NCI-H1694 (cell line): ENCODE measurements around the gene RAPGEF3.

Source experiments
- DNase-seq: peaks from one replicate; lab custom pipeline; 2025; lab: John Stamatoyannopoulos, UW

RAPGEF3 gene, protein sequence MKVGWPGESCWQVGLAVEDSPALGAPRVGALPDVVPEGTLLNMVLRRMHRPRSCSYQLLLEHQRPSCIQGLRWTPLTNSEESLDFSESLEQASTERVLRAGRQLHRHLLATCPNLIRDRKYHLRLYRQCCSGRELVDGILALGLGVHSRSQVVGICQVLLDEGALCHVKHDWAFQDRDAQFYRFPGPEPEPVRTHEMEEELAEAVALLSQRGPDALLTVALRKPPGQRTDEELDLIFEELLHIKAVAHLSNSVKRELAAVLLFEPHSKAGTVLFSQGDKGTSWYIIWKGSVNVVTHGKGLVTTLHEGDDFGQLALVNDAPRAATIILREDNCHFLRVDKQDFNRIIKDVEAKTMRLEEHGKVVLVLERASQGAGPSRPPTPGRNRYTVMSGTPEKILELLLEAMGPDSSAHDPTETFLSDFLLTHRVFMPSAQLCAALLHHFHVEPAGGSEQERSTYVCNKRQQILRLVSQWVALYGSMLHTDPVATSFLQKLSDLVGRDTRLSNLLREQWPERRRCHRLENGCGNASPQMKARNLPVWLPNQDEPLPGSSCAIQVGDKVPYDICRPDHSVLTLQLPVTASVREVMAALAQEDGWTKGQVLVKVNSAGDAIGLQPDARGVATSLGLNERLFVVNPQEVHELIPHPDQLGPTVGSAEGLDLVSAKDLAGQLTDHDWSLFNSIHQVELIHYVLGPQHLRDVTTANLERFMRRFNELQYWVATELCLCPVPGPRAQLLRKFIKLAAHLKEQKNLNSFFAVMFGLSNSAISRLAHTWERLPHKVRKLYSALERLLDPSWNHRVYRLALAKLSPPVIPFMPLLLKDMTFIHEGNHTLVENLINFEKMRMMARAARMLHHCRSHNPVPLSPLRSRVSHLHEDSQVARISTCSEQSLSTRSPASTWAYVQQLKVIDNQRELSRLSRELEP

GRCh38 chr12:47758834-47759690 is at the start of gene RAPGEF3:
RAPGEF3 (minus strand) TSS chr12:47758880; CDS start chr12:47758556, 324 bp downstream.
- peak; percentile 28 for DNase-seq

- no peak for DNase-seq
Observed at GRCh38 chr12:47808050-47808449, 49.4 kb upstream of the RAPGEF3 start.

- no peak for DNase-seq
Observed at GRCh38 chr12:47807338-47807737, 48.7 kb upstream of the RAPGEF3 start.

DNA sequence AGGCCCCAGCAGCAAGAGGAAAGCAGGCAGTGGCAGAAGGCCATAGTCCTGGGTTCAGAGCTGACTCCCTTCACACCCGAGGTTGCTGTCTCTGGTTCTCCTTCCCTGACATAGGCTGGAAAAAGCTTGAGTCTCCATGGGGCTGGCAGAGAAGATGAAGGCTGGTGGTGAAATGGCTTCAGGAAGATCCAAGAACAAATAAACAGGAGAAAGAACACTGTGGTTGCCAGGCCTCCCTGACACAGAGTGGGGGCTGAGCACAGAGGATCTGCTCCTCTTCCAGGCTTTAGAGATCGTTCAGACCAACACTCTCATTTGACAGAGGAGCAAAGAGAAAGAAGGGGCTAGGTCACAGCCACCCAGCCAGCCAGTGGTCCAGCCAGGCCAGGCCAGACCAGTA is 46.7 kb upstream of the RAPGEF3 start:
- no peak for DNase-seq

DNA sequence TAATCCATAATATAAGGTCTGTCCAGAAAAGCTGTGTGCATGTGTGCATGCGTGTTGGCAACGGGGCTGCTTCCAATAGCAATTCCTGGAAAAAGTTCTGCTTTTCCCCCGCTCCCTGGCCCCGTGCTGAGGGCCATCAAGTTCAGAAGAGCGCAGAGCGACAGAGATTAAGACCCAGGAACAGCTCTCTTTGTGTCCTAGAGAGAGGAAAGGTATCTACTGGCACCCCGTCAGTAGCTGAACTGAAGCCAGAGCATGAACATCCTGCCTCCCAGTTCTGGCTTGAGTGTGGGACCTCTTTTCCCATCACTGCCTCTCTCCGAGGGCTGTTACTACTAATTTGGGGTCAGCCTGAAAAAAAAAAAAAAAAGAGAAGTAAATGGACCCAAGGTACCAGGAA is 45.5 kb upstream of the RAPGEF3 start:
- no peak for DNase-seq

DNA sequence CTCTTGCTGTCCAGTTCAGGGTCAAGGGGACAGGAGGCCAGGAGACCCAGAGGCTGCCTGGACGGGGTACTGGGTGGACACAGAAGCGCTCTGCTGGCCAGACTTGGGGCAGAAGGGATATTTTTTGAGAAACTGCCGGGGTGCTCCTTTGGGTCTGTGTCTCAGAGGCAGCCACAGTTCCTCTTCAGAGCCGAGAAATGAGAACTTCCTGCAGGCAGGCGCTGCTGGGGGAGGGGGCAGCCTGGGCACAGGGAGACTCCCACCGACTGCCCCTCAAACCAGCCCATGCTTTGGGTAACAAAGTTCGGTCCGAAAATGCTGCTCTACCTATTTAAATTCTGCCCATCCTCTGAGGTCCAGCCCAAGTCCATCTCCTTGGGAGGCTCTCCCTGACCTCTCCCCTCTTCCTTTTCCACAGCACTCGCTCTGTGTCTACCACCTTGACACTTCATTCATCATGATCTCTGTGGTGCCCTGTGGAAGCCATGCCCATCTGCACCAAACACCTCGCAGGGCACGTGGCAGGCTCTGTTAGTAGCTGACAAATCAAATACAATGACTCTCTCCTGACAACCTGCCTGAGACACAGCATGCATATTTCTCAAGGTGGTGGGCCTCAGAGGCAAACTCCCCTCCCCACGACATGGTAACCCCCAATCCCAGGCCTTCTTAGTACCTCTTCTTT is 44.7 kb upstream of the RAPGEF3 start:
- DNase-seq = no peak

GRCh38 chr12:47802312-47802711 is 43.6 kb upstream of the RAPGEF3 start:
- DNase-seq = no peak

DNA sequence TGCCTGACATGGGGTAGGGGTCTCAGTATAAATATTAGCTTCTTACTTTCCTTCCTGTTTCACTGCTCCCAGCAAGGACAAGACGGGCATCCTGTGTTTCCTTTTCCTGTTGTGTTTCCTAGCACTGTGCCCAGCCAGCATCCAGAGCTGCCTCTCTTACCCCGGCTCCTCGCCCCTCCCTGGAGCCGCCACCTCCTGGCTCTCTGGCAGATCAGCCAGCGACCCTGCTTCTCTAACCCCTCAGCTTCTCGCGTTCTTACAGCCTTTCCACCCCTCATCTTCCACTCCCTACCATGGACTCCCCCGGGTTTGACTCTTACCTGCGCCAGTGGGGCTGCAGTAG is 43.2 kb upstream of the RAPGEF3 start:
- DNase-seq = no peak

DNA sequence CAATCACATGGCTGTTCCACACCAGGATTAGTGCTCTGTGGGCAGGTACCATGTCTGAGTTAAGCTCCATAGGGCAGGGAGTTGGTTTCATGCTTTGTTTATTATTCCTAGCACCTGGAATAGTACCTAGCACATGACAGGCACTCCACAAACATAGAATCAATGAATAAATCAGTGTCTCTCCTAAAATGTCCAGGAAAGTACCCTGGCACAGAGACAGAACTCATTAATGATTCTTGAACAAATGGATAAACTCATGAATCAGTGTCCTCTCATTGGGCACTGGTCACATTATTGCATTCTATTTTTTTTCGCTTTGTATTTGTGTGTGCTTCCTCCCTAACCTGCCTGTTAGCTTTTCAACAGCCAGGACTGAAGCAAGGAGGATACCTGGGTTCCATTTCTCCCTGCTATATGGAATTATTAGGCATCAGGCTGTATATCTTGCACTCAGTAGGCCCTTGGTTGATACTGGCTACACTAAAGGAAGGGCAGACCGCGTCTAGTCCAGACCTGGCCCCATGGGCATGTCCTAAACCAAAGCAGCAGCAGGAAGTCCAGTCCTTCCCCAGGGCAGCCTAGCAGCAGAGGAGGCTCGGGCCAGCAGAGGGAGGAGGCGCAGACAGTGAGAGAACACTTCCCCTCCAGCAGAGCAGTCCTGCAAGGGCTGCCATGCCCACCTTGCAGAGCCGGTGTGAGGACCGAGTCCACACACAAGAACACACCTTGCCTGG is 42.7 kb upstream of the RAPGEF3 start:
- DNase-seq = no peak

DNA sequence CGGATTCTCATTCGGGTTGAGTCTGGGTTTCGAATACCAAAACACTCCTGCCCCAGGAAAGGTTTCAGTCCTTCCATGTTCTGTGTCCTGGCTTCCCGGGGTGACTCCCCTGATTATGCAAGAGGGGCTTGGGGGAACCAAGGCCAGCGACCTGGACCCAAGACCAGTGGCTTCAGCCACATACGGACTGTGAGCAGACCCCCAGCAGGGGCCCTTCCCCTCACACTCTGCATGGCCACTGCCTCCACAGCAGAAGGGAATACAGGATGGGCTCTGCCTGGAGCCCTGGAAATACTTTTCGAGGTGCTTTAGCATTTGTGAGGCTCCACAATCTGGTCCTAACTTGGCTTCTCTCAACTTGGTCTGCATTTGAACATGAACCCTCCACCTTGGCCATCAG is 41.9 kb upstream of the RAPGEF3 start:
- no peak for DNase-seq

- no peak for DNase-seq
Observed at GRCh38 chr12:47799357-47799955, 40.8 kb upstream of the RAPGEF3 start.

- no peak for DNase-seq
Observed at GRCh38 chr12:47798382-47798948, 39.8 kb upstream of the RAPGEF3 start.

- DNase-seq = no peak
Observed at GRCh38 chr12:47797441-47797840, 38.8 kb upstream of the RAPGEF3 start.

DNA sequence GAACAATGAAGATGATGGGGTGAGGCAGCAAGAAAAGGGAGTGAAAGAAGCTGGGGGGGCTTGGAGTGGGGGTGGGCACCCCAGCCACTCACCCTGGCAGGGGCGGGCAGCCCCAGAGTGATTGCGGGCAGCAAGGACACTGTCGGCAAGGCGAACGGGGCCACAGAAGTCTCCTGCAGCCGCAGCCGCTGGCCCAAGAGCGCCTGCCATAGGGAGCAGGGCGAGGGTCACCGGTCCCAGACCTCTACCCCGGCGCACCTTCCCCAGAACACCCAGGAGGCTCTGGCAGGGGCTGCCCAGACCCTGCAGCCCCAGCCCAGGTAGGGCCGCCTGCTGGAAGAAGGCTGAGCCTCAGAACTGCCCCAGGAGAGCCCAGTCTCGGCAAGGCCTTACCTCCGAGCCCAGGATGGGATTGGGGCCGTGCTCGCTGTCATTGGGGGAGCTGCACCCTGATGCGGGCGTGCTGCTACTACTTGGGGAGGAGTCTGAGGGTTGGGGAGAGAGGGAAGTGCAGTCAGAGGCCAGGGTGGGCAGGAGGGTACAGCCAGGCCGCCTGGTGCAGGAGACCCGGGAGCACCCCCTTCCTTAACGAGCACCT is 37.2 kb upstream of the RAPGEF3 start:
- DNase-seq = no peak

- no peak for DNase-seq
Observed at GRCh38 chr12:47795121-47795813, 36.6 kb upstream of the RAPGEF3 start.

GRCh38 chr12:47794679-47795078 is 36.0 kb upstream of the RAPGEF3 start:
- no peak for DNase-seq

DNA sequence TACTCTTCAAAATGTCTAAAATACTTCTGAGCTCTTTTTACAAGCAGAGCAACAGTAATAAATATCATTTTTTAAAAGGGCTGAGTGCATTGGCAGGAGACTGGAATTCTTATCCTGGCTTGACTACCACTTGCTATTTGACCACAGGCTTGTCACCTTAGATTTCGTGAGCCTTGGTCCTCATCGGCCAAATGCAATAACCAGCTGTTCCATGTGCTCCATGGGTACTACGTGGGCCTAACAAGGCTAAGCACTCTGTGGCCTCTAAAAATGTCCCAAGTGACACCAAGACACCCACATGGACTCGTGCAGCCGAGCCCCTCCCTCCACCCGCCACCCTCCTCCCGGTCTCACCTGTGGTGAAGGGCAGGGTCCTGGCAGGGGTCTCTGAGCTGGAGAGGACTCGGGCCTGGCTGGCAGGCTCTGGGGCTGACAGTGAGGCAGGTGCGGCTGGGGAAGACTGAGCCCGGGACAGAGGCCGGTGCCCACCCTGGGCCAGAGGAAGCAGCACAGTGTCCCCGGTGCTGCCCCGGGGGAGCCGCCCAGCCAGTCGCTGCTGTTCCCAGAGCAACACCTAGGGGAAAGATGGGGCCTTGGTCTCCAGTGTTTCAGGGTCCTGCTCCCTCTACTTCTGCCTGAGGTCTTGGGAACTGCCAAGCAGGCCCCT is 34.5 kb upstream of the RAPGEF3 start:
- no peak for DNase-seq

DNA sequence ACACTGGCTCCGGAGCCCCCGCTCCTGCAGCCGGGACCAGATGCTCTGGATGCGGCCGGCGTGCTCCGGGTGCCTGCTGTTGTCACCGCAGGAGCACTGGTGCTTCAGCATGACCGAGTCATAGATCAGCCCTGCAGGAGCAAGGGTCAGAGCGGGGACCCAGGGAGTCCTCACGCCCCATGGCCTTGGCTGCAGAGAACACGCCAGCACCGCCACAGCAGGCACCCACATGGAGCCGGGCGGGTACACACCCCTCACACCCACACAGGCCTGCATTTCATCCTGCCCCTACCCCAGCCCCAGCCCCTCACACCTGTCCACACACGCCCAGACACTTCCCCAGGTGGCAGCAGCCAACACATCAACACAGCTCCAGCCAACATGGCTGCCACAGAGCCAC is 33.2 kb upstream of the RAPGEF3 start:
- no peak for DNase-seq

GRCh38 chr12:47791351-47791746 is 32.7 kb upstream of the RAPGEF3 start:
- no peak for DNase-seq
